GM12873 (cell line): Measurements from ENCODE around the gene FBLL1.

ENCODE experiments used
- CTCF ChIP-seq: IDR thresholded peaks from 2 replicates; pipeline ENCODE4 v1.5.1; 2012; ENCODE audit warnings: low read depth, mild to moderate bottlenecking, moderate library complexity, low read length, control low read depth; ENCODE audit not compliant: insufficient read depth; ENCODE audit errors: missing control alignments

Gene FBLL1

GRCh38 chr5:168562279-168562678 lies 33.2 kb downstream of the FBLL1 start:
- TF ChIP-seq CTCF = no peak

- TF ChIP-seq CTCF = no peak
These were observed 34.9 kb downstream of the FBLL1 start for GRCh38 chr5:168563959-168564358.

GRCh38 chr5:168568738-168569137 lies 39.6 kb downstream of the FBLL1 start:
- TF ChIP-seq CTCF = no peak

- TF ChIP-seq CTCF = no peak
These were observed 41.6 kb downstream of the FBLL1 start for GRCh38 chr5:168570490-168571328.

GRCh38 chr5:168575391-168576372 lies 46.6 kb downstream of the FBLL1 start:
- TF ChIP-seq CTCF = no peak

GRCh38 chr5:168578006-168578405 lies 48.9 kb downstream of the FBLL1 start:
- TF ChIP-seq CTCF = no peak

GRCh38 chr5:168578538-168579487 lies 49.7 kb downstream of the FBLL1 start, which contains the start of gene PANK3:
PANK3 (minus strand) TSS chr5:168579368; CDS start chr5:168579283, 85 bp downstream.
- no peak for TF ChIP-seq CTCF
